Central memory CD8-positive, alpha-beta T cell (primary cell): Measurements from ENCODE around the gene EPN1.

Experiments used
- ATAC-seq: fragments of 150-1000 bp; cut with Tn5 transposase; replicated peaks from 2 replicates; pipeline ENCODE4 v1.10.0; 2022; ENCODE audit warnings: mild to moderate bottlenecking, moderate FRiP score, moderate number of reproducible peaks; ENCODE audit not compliant: poor library complexity, severe bottlenecking; ENCODE audit errors: extremely low read depth
- DNase-seq, 2 donors: peaks; one replicate each; pipeline ENCODE4 v3.0.0; 2021; ENCODE audit warnings: low spot score in 2 of 2
- H3K27ac Mint-ChIP-seq: one replicate; pipeline ENCODE4 v1.8.0; 2022; ENCODE audit warnings: low read depth, mild to moderate bottlenecking, moderate library complexity, mixed read lengths
- H3K27me3 Mint-ChIP-seq: one replicate; pipeline ENCODE4 v1.8.0; 2022; ENCODE audit warnings: mixed read lengths
- H3K36me3 Mint-ChIP-seq: one replicate; pipeline ENCODE4 v1.8.0; 2022; ENCODE audit warnings: mild to moderate bottlenecking, moderate library complexity, mixed read lengths; ENCODE audit not compliant: insufficient read depth
- H3K4me1 Mint-ChIP-seq: one replicate; pipeline ENCODE4 v1.8.0; 2022; ENCODE audit warnings: mixed read lengths
- H3K4me3 Mint-ChIP-seq: one replicate; pipeline ENCODE4 v1.8.0; 2022; ENCODE audit warnings: mild to moderate bottlenecking, moderate library complexity, mixed read lengths
- H3K9me3 Mint-ChIP-seq: one replicate; pipeline ENCODE4 v1.8.0; 2022; ENCODE audit warnings: mixed read lengths

EPN1 gene

GRCh38 chr19:55649268-55650125 is 25.5 kb upstream of the EPN1 start:
- Mint-ChIP-seq H3K36me3 (peaks cover 24% of the 10 kb centered on the region), H3K27me3 (peaks cover 15% of the 10 kb centered on the region), H3K4me3 (peak overlapping the region; percentile 69), H3K27ac (peak overlapping the region; percentile 32), H3K9me3 (no peaks in the 10 kb centered on the region), H3K4me1 (peaks cover 30% of the 10 kb centered on the region)
- no peak for DNase-seq
- no peak for ATAC-seq

- Mint-ChIP-seq H3K9me3 (no peaks in the 10 kb centered on the region), H3K27me3 (peaks cover 15% of the 10 kb centered on the region), H3K27ac (no peak overlapping the region), H3K36me3 (peaks cover 26% of the 10 kb centered on the region), H3K4me1 (peaks cover 32% of the 10 kb centered on the region), H3K4me3 (peak overlapping the region; percentile 57)
- ATAC-seq (no peak), DNase-seq (no peak)
Observed at GRCh38 chr19:55650126-55650557, 24.9 kb upstream of the EPN1 start.

GRCh38 chr19:55650602-55651230 is 24.3 kb upstream of the EPN1 start:
- Mint-ChIP-seq H3K4me3 (no peak overlapping the region), H3K36me3 (peaks cover 25% of the 10 kb centered on the region), H3K27ac (no peak overlapping the region), H3K4me1 (peaks cover 36% of the 10 kb centered on the region), H3K27me3 (peaks cover 15% of the 10 kb centered on the region), H3K9me3 (no peaks in the 10 kb centered on the region)
- ATAC-seq (no peak), DNase-seq (no peak)

- peaks cover 41% of the 10 kb centered on the region for H3K4me1 Mint-ChIP-seq
- no peak overlapping the region for H3K4me3 Mint-ChIP-seq
- peaks cover 25% of the 10 kb centered on the region for H3K36me3 Mint-ChIP-seq
- ATAC-seq (no peak), DNase-seq (no peak)
- H3K27ac Mint-ChIP-seq, result no peak overlapping the region
- H3K9me3 Mint-ChIP-seq, result no peaks in the 10 kb centered on the region
- H3K27me3 Mint-ChIP-seq, result peaks cover 15% of the 10 kb centered on the region
Observed at GRCh38 chr19:55651236-55651635, 23.8 kb upstream of the EPN1 start.

GRCh38 chr19:55652311-55653128 is 22.5 kb upstream of the EPN1 start:
- H3K36me3 Mint-ChIP-seq, result peaks cover 25% of the 10 kb centered on the region

GRCh38 chr19:55653651-55654322 is 21.2 kb upstream of the EPN1 start:
- Mint-ChIP-seq H3K4me1 (peaks cover 44% of the 10 kb centered on the region), H3K9me3 (no peaks in the 10 kb centered on the region), H3K4me3 (peak overlapping the region; percentile 95), H3K36me3 (peaks cover 24% of the 10 kb centered on the region), H3K27ac (peak overlapping the region; percentile 100), H3K27me3 (peaks cover 14% of the 10 kb centered on the region)
- ATAC-seq, result peak; percentile 63
- peak; percentile 98 to 99 for DNase-seq

More at GRCh38 chr19:55652311-55653128, 22.5 kb upstream of the EPN1 start:
- no peak for ATAC-seq
- no peak for DNase-seq
- H3K9me3 Mint-ChIP-seq, result no peaks in the 10 kb centered on the region
- peaks cover 44% of the 10 kb centered on the region for H3K4me1 Mint-ChIP-seq
- H3K27me3 Mint-ChIP-seq, result peaks cover 15% of the 10 kb centered on the region
- H3K4me3 Mint-ChIP-seq, result peak overlapping the region; percentile 95
- H3K27ac Mint-ChIP-seq, result no peak overlapping the region

GRCh38 chr19:55654323-55654867 is 20.6 kb upstream of the EPN1 start:
- Mint-ChIP-seq H3K27ac (peak overlapping the region; percentile 100), H3K4me1 (peaks cover 45% of the 10 kb centered on the region), H3K36me3 (peaks cover 28% of the 10 kb centered on the region), H3K4me3 (peak overlapping the region; percentile 95), H3K9me3 (no peaks in the 10 kb centered on the region), H3K27me3 (peaks cover 7% of the 10 kb centered on the region)
- peak; percentile 76 for ATAC-seq
- DNase-seq, result peak; percentile 98 to 99

- H3K4me1 Mint-ChIP-seq, result peaks cover 45% of the 10 kb centered on the region
- peaks cover 30% of the 10 kb centered on the region for H3K36me3 Mint-ChIP-seq
- no peaks in the 10 kb centered on the region for H3K9me3 Mint-ChIP-seq
- H3K27me3 Mint-ChIP-seq, result peaks cover under 1% of the 10 kb centered on the region
- peak within 1 kb of the TSS; percentile 100 for H3K27ac Mint-ChIP-seq
- ATAC-seq (peak; percentile 45), DNase-seq (peak; percentile 92 to 95)
- H3K4me3 Mint-ChIP-seq, result peak within 1 kb of the TSS; percentile 95
Observed at GRCh38 chr19:55654868-55655647, 20.0 kb upstream of the EPN1 start, which contains the start of gene U2AF2. TSS of gene U2AF2 (plus strand) at chr19:55655035. CDS start at chr19:55655105, 70 bp downstream.

GRCh38 chr19:55655648-55656040 is 19.4 kb upstream of the EPN1 start:
- no peak for DNase-seq

GRCh38 chr19:55656552-55656951 is 18.5 kb upstream of the EPN1 start:
- H3K9me3 Mint-ChIP-seq, result no peaks in the 10 kb centered on the region
- H3K4me1 Mint-ChIP-seq, result peaks cover 45% of the 10 kb centered on the region
- DNase-seq, result no peak
- peaks cover 41% of the 10 kb centered on the region for H3K36me3 Mint-ChIP-seq
- H3K27me3 Mint-ChIP-seq, result no peaks in the 10 kb centered on the region
- H3K4me3 Mint-ChIP-seq, result peak overlapping the region; percentile 95
- peak overlapping the region; percentile 100 for H3K27ac Mint-ChIP-seq
- no peak for ATAC-seq

More at GRCh38 chr19:55655648-55656040, 19.4 kb upstream of the EPN1 start:
- no peaks in the 10 kb centered on the region for H3K9me3 Mint-ChIP-seq
- peak overlapping the region; percentile 95 for H3K4me3 Mint-ChIP-seq
- peaks cover 35% of the 10 kb centered on the region for H3K36me3 Mint-ChIP-seq
- no peak for ATAC-seq
- H3K4me1 Mint-ChIP-seq, result peaks cover 45% of the 10 kb centered on the region
- peak overlapping the region; percentile 100 for H3K27ac Mint-ChIP-seq
- no peaks in the 10 kb centered on the region for H3K27me3 Mint-ChIP-seq
